H4 (cell line): ENCODE measurements around the gene PTPRC. TPM values are rescaled to one million over a fixed set of nuclear protein-coding genes. Genes with fewer than 3 reads are reported as not detected.

Experiments
- DNase-seq: peaks from one replicate; pipeline ENCODE4 v3.0.0-alpha.2; 2015; ENCODE audit warnings: low spot score
- total RNA-seq: library from RNA; depleted of rRNA; stranded (reverse); fragments of >200 nt; shearing (Covaris generic); gene quantifications from 2 replicates; pipeline ENCODE4 v1.2.3, GENCODE V29; 2014

Gene PTPRC
- total RNA-seq, 1 experiment from 2014 or later, result 0.14 TPM

DNA sequence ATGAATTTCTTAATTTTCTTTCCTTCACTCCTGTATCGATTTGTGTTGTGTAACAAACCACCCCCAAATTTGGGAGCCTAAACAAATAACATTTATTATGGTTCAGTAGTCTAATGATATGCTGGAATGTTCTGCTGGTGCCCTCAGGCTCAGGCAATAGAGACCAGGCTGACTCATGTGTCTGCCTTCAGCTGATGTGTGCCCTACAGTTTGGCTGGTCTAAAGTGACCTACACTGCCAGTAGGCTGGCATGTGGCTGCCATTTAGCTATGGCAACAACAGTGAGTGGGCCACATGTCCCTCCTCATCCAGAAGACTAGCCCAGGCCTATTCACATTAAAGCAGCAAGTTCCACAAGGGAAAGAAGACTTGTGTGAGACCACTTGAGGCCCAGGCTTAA is 115.8 kb downstream of the PTPRC start:
- no peak for DNase-seq

DNA sequence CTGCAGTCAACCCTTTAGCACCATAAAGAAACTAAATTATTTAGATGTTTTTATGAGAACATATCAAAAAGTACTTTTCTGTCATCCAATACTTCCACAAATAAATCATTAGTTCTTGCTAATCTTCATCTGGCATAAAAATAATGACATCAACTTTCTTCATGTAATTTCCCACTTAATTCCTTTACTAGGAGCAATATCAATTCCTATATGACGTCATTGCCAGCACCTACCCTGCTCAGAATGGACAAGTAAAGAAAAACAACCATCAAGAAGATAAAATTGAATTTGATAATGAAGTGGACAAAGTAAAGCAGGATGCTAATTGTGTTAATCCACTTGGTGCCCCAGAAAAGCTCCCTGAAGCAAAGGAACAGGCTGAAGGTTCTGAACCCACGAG is 116.9 kb downstream of the PTPRC start:
- no peak for DNase-seq

DNA sequence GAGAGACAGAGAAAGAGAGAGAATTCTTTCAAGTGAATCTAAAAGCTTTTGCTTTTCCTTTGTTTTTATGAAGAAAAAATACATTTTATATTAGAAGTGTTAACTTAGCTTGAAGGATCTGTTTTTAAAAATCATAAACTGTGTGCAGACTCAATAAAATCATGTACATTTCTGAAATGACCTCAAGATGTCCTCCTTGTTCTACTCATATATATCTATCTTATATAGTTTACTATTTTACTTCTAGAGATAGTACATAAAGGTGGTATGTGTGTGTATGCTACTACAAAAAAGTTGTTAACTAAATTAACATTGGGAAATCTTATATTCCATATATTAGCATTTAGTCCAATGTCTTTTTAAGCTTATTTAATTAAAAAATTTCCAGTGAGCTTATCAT is 117.6 kb downstream of the PTPRC start:
- DNase-seq, result no peak

DNA sequence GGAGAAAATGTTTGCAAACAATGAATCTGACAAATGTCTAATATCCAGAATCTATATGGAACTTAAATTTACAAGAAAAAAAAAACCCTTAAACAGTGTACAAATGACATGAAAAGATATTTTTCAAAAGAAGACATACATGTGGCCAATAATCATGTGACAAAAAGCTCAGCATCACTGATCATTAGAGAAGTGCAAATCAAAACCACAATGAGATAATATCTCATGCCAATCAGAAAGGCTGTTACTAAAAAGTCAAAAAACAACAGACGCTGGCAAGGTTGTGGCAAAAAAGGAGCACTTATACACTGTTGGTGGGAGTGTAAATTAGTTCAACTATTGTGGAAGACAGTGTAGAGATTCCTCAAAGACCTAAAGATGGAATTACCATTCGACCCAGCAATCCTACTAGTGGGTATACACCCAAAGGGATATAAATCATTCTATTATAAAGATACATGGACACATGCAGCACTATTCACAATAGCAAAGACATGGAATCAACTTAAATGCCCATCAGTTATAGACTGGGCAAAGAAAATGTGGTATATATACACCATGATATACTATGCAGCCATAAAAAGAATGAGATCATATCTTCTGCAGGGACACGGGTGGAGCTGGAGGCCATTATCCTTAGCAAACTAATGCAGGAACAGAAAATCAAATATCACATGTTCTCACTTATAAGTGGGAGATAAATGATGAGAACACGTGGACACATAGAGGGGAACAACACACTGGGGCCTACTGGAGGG is 123.2 kb downstream of the PTPRC start:
- no peak for DNase-seq

DNA sequence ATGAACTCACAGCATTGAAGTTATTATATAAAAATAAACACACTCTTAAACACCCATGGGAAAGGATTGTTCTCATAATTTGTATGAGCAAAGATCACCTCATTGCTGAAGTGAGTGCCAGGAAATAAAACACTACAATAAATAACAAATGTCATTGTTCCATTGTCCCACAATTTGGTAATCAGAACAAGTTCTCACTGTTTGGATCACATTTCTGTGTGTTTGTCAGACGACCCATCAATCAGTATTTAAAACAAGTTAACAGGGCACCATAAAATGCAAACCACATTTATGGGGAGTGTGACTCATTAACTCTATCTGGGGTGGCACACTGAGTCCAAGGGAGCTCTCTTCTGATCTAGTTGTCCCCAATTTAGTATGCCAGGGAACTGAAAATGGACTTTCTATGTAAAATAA is 124.5 kb downstream of the PTPRC start:
- no peak for DNase-seq

- no peak for DNase-seq
These were observed 125.9 kb downstream of the PTPRC start for GRCh38 chr1:198764748-198765147.

GRCh38 chr1:198765416-198765815 is 126.6 kb downstream of the PTPRC start:
- no peak for DNase-seq

DNA sequence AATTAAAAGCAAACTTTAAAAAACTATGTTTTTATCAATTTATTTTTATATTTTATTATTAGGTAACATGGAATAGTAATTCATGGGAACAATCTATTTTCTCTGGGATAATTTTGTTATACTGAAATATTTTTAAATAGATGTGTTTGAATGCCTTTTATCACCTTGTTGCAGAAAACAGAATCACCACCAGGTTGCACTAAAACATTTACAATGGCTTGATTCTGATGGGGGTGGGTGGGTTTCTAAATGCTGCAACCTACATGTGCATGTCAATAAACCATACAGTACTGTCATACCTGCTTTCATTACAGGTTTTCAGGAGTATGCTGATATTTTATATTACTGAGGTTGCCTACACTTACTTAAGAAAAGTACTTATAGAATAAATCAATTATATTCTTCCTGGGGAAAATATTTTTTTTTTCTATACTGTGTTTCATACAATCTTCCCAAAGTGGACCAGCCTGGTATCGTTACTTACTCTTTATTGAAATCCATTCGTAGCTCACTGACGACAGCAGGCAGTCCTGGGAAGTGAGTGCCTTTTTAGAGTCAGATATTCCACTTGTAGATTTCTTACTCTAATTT is 132.8 kb downstream of the PTPRC start:
- peak; percentile 47 for DNase-seq

DNA sequence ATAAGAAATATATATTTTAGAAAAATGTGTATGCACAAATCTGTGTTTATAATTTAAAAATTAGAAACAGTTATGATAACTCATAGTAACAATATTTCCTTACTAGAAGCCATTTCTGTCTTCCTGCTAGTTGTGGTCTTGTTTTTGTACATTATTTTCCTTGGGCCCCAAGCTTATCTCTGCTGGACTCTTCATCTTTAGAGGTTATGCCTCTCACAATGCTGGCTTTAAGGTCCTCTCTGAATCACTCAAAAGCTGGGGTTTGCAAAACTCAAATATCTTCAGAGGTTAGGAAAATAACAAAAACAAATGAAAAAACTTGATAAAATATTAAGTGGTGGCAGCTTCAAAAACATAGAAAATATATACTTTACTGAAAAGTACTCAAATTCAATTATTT is 133.8 kb downstream of the PTPRC start:
- DNase-seq, result no peak

DNA sequence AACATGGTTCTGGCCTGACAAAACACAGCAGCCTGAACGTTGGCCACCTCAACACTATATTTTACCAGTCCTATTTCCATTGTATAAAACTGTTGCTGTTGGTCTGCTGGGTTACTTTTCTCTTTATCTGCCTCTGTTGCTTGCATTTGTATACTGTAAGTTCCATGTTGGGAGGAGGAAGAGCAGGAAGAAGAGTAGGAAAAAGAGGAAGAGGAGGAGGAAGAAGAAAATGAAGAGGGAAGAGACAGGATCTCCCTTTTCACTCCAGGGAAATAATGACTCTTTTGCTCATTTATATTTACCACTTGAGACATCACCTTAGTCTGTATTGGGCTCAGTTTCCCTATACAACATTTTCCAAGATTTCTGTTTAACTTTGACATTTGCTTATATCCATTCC is 134.2 kb downstream of the PTPRC start:
- DNase-seq, result no peak

DNA sequence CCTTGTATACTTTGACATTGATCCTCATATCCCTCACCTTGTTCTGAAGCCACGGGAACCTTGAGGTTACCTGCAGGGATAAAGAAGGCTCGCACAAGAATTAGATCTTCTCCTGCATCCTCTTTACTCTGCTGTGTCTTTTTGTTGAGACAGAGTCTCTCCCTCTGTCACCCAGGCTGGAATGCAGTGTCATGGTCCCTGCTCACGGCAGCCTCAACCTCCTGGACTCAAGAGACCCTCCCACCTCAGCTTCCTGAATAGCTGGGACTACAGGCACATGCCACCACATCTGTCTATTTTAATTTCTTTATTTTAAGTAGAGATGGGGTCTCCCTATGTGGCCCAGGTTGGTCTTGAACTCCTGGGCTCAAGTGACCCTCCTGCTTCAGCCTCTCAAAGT is 134.7 kb downstream of the PTPRC start:
- no peak for DNase-seq

GRCh38 chr1:198774421-198774820 is 135.6 kb downstream of the PTPRC start:
- no peak for DNase-seq

- DNase-seq, result peak; percentile 71
These were observed 136.8 kb downstream of the PTPRC start for GRCh38 chr1:198775606-198776005.

DNA sequence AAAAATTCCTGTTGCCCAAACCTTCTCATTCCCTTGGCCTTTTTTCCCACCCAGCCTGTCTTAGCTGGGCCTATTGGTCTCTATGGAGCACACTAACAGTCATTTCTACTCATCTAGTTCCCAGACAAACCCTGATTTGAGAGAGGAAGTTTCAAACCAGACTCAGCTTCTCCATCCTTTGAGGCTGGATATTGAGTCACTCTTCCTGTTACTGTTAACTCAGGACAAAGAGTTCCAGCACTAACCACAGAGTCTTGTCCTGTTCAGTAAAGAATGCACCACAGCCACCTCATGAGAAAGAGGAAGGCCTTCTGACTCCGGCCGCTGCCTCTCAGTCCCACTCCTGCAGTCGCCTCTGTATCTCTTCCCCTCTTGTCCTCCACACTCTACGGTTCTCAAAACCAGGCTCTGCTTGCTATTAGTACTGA is 137.8 kb downstream of the PTPRC start:
- peak; percentile 66 for DNase-seq

GRCh38 chr1:198778049-198778448 is 139.2 kb downstream of the PTPRC start:
- DNase-seq, result no peak

- no peak for DNase-seq
These were observed 141.5 kb downstream of the PTPRC start for GRCh38 chr1:198780376-198780775.

DNA sequence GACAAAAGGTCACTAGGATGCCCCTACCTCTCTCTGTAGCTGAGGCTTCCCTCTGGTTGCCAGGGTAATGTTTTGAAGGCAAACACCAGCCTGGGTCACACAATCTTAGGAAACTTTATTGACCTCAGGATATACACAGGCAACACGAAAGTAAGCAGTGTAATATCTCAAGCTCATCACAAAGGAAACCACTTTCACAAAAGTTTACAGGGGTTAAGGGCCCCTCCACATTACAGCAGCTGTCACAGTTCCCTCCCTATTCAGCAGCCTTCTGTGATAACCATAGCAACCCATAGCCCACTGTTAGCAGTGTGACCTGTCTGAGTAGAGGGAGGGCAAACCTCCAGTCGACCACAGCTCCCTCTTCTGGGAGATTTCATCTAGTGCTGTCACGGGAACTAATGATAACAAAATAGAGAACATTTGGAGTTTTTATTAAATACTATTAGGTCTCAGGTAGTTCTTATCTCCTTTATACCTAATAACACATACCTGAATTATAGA is 149.8 kb downstream of the PTPRC start:
- peak; percentile 7 for DNase-seq

- no peak for DNase-seq
These were observed 154.9 kb downstream of the PTPRC start for GRCh38 chr1:198793714-198794113.

- DNase-seq, result no peak
These were observed 155.7 kb downstream of the PTPRC start for GRCh38 chr1:198794498-198794897.

DNA sequence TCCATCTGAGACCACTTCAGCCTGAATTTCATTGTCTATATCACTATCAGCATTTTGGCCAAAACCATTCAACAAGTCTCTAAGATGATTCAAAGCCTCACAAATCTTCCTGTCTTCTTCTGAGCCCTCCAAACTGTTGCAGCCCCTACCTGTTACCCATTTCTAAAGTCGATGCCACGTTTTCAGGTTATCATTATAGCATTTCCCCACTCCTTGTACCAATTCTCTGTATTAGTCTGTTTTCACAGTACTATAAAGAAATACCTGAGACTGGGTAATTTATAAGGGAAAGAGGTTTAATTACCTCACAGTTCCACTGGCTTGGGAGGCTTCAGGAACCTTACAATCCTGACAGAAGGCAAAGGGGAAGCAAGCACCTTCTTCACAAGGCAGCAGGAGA is 158.8 kb downstream of the PTPRC start:
- DNase-seq, result no peak

DNA sequence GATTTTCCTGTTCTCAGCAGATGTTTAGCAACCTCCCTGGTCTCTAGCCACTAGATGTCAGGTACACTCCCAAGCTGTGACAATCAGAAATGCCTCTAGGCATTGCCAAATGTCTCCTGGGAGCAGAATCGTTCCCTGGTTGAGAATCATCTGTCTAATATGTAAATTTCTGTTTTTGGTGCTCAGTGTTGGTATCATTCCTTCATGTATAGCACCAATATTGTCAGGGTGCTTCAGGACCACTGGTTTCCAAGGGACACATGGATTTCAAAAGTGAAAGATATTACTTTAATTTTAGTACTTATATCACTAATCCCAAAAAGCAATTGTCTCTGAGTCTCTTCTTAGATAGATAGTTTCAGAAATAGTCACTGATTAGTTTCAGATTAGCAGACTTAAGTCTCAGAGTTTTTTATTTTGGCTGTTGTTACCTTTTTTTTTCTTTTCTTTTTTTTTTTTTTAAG is 160.1 kb downstream of the PTPRC start:
- no peak for DNase-seq

DNA sequence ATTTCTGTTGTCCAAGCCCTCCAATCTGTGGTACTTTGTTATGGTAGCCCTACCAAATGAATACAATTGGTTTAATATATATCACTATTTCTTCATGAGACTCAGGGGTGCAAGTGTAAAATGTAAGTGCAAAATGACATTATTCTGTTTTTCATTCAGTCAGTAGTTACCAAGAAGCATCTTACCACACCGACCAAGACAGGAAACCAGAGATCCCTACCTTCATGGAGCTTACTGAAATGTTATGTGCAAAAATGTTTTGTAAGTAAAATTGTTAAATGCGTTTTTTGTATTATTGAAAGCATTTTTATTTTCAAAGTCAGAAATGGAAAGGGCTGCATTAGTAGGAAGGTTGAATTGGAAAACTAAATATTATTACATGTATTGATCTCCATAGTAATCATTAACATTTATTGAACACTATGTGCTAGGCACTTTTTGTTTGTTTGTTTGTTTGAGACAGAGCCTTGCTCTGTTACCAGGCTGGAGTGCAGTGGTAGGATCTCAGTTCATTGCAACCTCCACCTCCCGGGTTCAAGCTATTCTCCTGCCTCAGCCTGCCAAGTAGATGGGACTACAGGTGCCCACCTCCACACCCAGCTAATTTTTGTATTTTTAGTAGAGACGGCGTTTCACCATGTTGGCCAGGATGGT is 166.8 kb downstream of the PTPRC start:
- DNase-seq, result no peak

GRCh38 chr1:198806861-198807260 is 168.0 kb downstream of the PTPRC start:
- DNase-seq, result no peak
